IPS-11a (cell line): ENCODE measurements around the gene DUT.

Source experiments
- H3K4me3 ChIP-seq: one replicate; pipeline ENCODE4 v1.5.1; 2013; ENCODE audit warnings: low read depth, low read length, control low read depth

The DUT gene

DNA sequence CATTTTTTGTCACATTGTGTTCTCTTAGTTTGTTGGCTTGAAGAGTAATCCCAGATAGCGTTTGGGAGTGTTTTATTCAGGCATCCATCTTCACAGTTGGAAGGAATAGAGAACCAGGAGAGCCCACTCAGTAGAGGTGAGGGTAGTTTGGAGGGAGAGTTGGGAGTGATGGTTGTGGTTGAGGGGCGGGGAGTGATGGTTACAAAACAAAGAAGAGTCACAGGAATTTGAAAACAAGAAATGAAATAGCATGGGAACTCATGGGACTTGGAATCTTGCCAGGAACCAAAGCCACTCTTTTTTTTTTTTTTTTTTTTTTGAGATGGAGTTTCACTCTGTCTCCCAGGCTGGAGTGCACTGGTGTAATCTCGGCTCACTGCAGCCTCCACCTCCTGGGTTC lies 36.3 kb downstream of the DUT start:
- no peak overlapping the region for H3K4me3 ChIP-seq

DNA sequence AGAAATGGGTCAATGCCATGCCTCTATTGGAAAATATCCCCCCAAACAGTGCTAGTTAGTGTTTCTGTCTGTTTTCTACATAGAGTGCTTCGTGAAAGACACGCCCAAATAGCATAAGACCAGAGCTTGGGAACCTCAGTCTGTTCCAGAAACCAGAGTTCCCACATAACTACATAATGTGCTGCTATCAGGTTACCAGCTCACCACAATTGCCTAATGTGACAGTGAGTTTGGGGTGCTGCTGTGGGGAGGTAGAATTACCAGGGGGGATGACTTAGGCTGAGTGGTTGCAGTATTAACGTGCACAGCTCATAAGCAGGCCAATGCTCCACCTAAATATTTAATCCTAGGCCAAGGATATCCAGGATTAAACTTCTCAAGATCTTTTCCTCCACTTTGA lies 39.2 kb downstream of the DUT start:
- H3K4me3 ChIP-seq = no peak overlapping the region

GRCh38 chr15:48371550-48371949 lies 40.3 kb downstream of the DUT start:
- no peak overlapping the region for H3K4me3 ChIP-seq

DNA sequence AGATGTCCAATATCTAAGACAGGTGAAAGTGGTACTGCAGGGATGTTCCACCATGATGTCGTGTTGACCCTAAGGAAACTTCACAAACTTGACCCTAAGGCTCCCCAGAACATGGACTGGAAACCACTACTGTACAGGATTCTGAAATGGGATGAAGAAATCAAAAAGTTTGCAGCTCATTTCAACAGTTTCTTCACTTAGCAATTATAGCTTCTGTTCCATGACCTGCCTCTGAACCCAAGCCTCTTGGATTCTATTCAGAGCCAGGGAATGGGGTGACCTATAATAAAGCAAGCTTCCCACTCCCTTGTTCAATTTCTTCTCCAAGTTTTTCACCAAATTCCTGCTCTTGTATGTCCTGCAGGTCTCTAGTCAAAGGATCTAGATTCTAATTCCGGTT lies 40.7 kb downstream of the DUT start:
- no peak overlapping the region for H3K4me3 ChIP-seq

DNA sequence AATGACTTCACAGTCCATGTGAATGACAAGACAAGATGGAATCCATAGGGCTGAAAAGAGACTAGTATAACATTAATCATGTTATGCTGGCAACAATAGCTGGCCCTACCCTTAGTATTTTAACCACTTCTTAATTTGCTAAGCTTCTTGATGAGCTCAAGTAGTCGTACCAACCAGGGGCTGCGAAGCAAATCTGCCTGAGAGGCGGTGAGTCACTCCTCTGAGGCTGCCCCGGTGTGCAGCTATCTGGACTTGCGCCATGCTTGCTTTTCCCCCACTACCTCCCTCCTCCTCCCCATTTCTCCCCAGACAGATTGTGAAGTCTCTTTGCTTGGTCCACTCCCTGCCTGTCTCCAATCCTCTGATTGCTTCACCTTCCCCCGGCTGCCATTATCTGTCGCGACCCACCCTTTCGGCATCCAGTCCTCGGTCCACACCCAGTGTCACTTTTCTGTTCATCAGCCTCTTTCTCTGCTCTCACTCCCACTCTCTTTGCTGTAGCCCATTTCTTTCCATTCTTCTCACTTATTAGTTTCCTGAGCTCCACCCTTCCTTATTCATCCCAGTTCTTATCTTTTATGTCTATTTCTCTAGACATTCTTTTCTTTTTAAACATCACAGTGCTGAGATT lies 42.7 kb downstream of the DUT start:
- H3K4me3 ChIP-seq = no peak overlapping the region

GRCh38 chr15:48374472-48374871 lies 43.2 kb downstream of the DUT start:
- no peak overlapping the region for H3K4me3 ChIP-seq

DNA sequence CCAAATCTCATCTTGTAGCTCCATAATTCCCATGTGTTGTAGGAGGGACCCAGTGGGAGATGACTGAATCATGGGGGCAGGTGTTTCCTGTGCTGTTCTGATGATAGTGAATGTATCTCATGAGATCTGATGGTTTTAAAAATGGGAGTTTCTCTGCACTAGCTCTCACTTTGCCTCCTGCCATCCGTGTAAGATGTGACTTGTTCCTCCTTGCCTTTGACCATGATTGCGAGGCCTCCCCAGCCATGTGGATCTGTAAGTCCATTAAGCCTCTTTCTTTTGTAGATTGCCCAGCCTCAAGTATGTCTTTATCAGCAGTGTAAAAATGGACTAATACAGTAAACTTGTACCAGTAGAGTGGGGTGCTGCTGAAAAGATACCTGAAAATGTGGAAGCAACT lies 44.5 kb downstream of the DUT start:
- no peak overlapping the region for H3K4me3 ChIP-seq

DNA sequence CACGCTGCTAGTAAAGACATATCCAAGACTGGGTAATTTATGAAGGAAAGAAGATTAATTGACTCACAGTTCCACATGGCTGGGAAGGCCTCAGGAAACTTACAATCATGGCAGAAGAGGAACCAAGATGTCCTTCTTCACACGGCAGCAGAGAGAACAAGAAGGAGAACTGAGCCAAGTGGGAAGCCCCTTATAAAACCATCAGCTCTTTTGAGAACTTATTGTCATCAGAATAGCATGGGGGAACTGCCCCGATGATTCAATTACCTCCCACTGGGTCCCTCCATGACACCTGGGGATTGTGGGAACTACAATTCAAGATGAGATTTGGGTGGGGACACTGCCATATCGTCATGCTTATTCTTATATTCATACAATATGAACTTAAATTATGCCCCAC lies 49.0 kb downstream of the DUT start:
- no peak overlapping the region for H3K4me3 ChIP-seq

GRCh38 chr15:48381861-48382260 lies 50.6 kb downstream of the DUT start:
- no peak overlapping the region for H3K4me3 ChIP-seq

- no peak overlapping the region for H3K4me3 ChIP-seq
Measured at GRCh38 chr15:48383031-48383430, 51.8 kb downstream of the DUT start.

- H3K4me3 ChIP-seq = no peak overlapping the region
Measured at GRCh38 chr15:48384616-48385015, 53.4 kb downstream of the DUT start.

DNA sequence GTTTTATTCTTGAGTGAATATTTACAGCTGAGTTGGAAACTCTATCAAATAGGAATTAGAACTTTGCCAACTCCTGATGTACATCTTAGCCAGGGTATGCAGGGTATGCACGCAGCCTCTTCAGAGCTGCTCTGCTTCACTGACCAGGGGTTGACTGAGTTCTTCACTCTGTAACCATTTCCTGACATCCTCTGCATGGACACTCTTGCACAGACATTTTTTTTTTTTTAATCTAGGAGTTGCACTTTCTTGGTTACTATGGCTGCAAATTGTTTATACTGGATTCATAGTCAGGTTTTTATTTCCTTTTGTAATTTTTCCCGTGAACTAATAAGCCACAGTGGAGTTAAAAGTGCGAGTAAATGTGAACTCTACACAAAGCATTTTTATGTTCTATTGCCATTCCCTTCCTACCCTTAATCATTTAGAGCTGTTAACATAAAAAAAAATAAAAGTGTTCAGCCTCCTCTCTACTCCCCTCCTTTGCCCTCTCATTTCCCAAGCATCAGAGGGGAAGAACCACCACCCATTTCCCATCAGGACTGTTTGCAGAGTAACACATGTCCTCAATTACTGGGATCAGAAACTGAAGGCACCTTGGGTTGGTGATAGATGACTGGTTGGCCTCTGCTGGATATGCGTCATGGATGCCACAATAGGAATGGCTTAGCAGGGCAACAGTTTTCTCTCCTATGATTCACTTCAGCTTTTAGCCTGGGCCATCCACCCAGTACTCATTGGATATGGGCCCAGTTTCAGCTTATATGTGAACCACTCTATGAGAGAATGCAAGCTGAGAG lies 54.0 kb downstream of the DUT start:
- no peak overlapping the region for H3K4me3 ChIP-seq

DNA sequence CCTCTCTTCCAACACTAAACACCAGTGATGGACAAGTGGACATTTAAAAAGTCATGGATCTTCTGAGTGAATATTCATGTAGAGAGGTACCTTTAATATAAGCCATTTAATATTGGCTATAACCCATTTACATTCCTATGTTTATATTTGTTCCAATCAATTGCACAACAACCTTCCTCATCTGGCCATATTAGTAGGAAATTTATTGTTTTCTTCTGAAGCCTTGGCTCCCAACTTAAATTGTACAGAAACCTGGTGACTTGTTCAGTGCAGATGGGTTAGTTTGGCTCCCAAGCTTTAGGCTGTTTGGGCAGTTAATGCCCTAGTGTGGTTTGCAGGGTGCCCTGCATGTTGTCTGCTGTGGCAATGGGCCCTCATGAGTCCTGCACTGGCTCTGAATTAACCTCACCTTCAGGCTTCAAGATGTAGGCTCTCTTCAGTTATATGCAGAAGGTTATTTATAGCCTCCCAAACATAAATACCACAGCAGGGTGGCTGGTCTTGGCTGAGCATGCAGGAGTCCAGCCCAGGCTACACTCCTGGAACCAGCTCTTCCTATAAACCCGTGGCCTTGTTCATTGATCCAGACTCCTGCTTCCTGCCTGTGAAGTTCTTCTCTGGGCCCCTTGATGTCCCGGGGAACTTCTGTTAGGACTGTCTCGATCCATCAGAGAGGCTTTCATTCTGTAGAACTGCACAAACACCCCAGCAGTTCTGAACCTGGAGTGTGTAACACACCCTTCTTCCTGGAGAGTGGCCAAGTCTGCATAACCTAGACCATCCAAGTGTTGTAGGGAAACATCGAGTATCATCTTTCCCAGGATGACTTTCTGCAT lies 57.0 kb downstream of the DUT start:
- no peak overlapping the region for H3K4me3 ChIP-seq

- H3K4me3 ChIP-seq = no peak overlapping the region
Measured at GRCh38 chr15:48388910-48389309, 57.7 kb downstream of the DUT start.

GRCh38 chr15:48389691-48390143 lies 58.5 kb downstream of the DUT start:
- H3K4me3 ChIP-seq = no peak overlapping the region

DNA sequence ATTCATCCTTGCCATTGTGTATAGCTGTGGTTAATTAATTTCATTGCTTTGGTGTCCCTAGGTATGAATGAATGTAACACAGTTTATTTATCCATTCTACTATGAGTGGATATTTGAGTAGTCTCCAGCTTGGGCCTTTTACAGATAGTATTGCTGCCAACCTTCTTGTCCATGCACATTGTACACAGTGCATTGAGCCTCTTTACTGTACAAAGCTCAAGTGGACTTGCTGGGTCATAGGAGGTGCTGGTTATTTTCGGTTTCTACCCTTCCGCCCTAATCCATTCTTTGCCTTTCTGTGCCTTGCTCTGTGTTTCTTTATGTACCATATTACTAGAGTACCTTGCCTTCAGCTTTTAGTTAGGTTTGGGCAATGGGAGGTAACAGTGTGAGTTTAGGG lies 60.7 kb downstream of the DUT start:
- H3K4me3 ChIP-seq = no peak overlapping the region

DNA sequence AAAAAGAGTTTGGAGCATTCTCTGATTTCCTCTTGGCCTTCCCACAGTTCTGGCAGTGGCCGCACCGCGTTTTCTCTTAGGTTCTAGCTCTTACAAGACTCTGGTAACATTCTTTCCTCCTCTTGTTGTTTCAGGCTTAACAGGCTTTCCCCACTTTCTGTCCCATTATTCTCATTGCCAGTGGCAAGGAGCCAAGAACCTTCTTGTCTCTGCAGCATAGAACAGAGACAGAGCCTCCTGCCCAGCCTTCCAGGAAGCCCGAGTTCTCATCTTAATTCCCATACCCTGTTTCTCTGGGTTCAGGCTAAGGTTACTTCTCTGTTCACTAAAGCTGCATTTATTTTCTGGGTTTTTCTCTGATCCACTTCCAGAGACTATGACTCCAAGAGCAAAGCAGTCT lies 61.1 kb downstream of the DUT start:
- no peak overlapping the region for H3K4me3 ChIP-seq
